ENCODE measurements around the gene ZNF506. TPM values are rescaled to one million over a fixed set of nuclear protein-coding genes. Genes with fewer than 3 reads are reported as not detected.
A peak's percentile ranks its signal among the peaks of the same experiment; 100 is the strongest.
"Not testable (repeated sequence)": the region's sequence is repeated elsewhere in the genome, so short reads cannot be mapped to it uniquely, and the experiment has no call there.

The ZNF506 gene
- total and polyA plus RNA-seq, 3 donors from 2014 or later, result 12.5 to 39.4 (median 28.9) TPM

DNA sequence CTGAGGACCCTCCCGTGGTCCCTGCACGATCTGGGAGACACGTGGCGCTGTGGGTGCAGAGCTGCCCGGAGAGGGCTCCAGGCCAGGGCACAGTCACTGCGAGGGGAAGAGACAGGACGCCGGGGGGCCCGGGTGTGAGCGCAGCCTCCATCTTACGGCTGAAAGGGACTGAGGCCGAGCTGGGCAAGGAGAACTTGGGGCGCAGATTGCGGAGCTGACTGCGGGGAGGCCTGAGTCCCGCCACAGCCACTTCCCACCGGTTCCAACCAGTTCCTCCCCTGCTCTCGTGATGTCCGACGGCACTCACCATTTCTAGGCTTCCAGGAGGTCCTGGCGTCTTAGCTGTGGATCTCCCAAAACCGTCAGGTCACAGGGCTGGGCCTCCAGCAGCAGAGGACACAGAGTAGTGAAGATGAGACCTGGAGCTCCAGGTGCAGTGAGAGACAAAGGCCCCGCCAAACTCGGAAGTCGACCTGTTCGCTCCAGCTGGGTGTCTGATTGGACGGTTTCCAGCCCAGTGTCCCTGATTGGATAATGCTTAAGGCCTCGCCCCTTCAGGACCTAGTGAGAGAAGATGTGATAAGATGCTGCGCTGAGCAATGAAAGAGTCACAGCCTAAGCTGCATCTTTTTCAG, 39.3 kb upstream of the ZNF506 start:
- no peaks in the 10 kb centered on the region for H3K9me3 ChIP-seq
- WGBS, 2 donors, result 5 to 8% methylated on average over 7 to 29 of the region's 29 CpGs
- H3K36me3 ChIP-seq (ENCODE audit: low read depth, missing control alignments), result no peaks in the 10 kb centered on the region
- no peaks in the 10 kb centered on the region for H3K27me3 ChIP-seq
- H3K4me3 ChIP-seq, result peak overlapping the region; percentile 0 to 30
- DNase-seq, result peak; percentile 88
- intact Hi-C loops (cut with DNase I; ENCODE audit: low total_unique reads), result no loop called here
- no peak overlapping the region for H3K27ac ChIP-seq
- TF ChIP-seq, protein P1, sequence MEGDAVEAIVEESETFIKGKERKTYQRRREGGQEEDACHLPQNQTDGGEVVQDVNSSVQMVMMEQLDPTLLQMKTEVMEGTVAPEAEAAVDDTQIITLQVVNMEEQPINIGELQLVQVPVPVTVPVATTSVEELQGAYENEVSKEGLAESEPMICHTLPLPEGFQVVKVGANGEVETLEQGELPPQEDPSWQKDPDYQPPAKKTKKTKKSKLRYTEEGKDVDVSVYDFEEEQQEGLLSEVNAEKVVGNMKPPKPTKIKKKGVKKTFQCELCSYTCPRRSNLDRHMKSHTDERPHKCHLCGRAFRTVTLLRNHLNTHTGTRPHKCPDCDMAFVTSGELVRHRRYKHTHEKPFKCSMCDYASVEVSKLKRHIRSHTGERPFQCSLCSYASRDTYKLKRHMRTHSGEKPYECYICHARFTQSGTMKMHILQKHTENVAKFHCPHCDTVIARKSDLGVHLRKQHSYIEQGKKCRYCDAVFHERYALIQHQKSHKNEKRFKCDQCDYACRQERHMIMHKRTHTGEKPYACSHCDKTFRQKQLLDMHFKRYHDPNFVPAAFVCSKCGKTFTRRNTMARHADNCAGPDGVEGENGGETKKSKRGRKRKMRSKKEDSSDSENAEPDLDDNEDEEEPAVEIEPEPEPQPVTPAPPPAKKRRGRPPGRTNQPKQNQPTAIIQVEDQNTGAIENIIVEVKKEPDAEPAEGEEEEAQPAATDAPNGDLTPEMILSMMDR (IDR thresholded peaks at IDR 0.05), result no peak
- no peak for TF ChIP-seq POLR2A (IDR thresholded peaks at IDR 0.05)
- H3K4me1 ChIP-seq, result no peaks in the 10 kb centered on the region

DNA sequence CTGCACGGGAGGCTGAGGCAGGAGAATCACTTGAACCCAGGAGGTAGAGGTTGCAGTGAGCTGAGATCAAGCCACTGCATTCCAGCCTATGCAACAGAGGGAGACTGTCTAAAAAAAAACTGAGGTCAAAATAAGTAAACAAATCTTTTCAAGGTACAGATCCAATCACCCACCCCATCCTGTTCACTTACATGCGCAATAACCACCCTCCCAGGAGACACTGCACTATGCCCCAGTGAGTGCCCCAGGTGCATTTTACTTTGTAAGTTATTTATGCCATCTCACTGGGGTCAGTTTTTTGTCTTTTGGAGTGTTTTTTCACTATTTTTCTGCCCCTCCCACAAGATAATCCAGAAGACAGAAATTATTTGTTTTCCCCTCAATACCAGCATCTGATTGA, 37.2 kb upstream of the ZNF506 start:
- Histone ChIP-seq H3K9me3 (no peaks in the 10 kb centered on the region), H3K36me3 (ENCODE audit: low read depth, missing control alignments) (no peaks in the 10 kb centered on the region), H3K27me3 (no peaks in the 10 kb centered on the region), H3K27ac (no peak overlapping the region), H3K4me1 (no peaks in the 10 kb centered on the region), H3K4me3 (no peak overlapping the region)
- WGBS, 2 donors, result 91 to 97% methylated on average over 2 of the region's 2 CpGs
- no peak for DNase-seq
- intact Hi-C loops (cut with DNase I; ENCODE audit: low total_unique reads), result no loop called here
- no peak for TF ChIP-seq POLR2A (IDR thresholded peaks at IDR 0.05)
- TF ChIP-seq, protein P1 (IDR thresholded peaks at IDR 0.05), result no peak

DNA sequence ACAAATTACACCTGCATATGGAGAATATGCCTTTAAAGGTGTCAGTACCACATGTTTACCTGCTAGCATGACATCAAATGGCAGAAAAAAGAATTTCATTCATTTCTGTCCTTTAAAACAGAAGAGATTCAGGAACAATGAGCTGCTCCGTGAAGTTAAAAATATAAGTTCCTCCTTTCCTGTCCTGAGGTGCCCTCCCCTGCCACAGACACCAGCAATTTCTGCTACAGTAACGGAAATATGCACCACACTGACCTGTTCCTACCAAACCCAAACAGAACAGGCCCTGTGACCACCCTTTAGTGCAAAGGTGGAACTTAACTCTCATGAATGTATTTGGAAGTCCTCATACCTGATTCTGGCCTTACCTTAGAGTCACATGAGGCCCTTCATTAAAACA, 30.2 kb upstream of the ZNF506 start:
- H3K4me3 ChIP-seq; DNase-seq; H3K27ac ChIP-seq; H3K4me1 ChIP-seq; H3K27me3 ChIP-seq; H3K9me3 ChIP-seq; intact Hi-C loops (cut with DNase I; ENCODE audit: low total_unique reads); H3K36me3 ChIP-seq (ENCODE audit: low read depth, missing control alignments): not testable (repeated sequence)
- 77 to 79% methylated on average over 2 of the region's 2 CpGs for WGBS, 2 donors

DNA sequence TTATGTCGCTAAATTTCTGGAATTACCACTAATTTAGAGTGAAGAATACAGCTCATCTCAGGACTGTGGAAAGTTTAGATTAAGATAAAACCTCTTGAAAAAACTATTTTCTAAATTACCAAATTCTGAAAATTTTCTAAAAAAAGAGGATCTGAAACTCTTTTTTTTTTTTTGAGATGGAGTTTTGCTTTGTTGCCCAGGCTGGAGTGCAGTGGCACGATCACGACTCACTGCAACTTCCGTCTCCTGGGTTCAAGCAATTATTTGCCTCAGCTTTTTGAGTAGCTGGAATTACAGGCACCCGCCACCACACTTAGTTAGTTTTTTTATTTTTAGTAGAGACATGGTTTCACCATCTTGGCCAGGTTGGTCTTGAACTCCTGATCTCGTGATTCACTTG, 27.5 kb upstream of the ZNF506 start:
- no peaks in the 10 kb centered on the region for H3K9me3 ChIP-seq
- WGBS, 2 donors, result 93 to 94% methylated on average over 6 of the region's 6 CpGs
- TF ChIP-seq POLR2A (IDR thresholded peaks at IDR 0.05), result no peak
- TF ChIP-seq, protein P1 (IDR thresholded peaks at IDR 0.05), result no peak

DNA sequence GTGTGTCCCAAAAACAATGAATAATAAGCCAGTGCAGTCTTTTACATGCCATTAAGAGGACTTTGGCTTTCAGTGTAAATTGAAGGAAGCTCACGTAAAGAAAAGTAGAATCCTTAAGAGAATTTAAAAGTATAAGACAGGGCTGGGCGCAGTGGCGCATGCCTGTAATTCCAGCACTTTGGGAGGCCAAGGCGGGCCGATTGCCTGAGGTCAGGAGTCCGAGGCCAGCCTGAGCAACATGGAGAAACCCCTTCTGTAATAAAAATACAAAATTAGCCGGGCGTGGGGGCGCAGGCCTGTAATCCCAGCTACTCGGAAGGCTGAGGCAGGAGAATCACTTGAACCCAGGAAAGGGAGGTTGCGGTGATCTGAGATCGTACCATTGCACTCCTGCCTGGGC, 26.2 kb upstream of the ZNF506 start:
- Histone ChIP-seq H3K9me3 (no peaks in the 10 kb centered on the region), H3K36me3 (ENCODE audit: low read depth, missing control alignments) (no peaks in the 10 kb centered on the region), H3K27ac (no peak overlapping the region), H3K4me3 (peak overlapping the region in 1 of 2 donors; percentile 47), H3K4me1 (no peaks in the 10 kb centered on the region), H3K27me3 (no peaks in the 10 kb centered on the region)
- WGBS, 2 donors, result 80 to 85% methylated on average over 12 of the region's 12 CpGs
- TF ChIP-seq, protein P1 (IDR thresholded peaks at IDR 0.05), result no peak
- TF ChIP-seq POLR2A (IDR thresholded peaks at IDR 0.05), result no peak
- DNase-seq, result no peak
- intact Hi-C loops (cut with DNase I; ENCODE audit: low total_unique reads), result no loop called here

More for the DNA sequence above, 27.5 kb upstream of the ZNF506 start:
- H3K36me3 ChIP-seq (ENCODE audit: low read depth, missing control alignments), result no peaks in the 10 kb centered on the region
- H3K27me3 ChIP-seq, result no peaks in the 10 kb centered on the region
- no peak for DNase-seq
- intact Hi-C loops (cut with DNase I; ENCODE audit: low total_unique reads), result no loop called here
- no peaks in the 10 kb centered on the region for H3K4me1 ChIP-seq
- no peak overlapping the region for H3K4me3 ChIP-seq
- no peak overlapping the region for H3K27ac ChIP-seq

Measured in testis (tissue), 3 donors.